IPS DF 4.7 (cell line): ENCODE data around the gene RALGPS2.
"Not testable (repeated sequence)": the region's sequence is repeated elsewhere in the genome, so short reads cannot be mapped to it uniquely, and the experiment has no call there.

Experiments
- DNase-seq: peaks from one replicate; pipeline ENCODE4 v3.0.0-alpha.2; 2013; ENCODE audit warnings: low spot score; ENCODE audit errors: extremely low read depth

RALGPS2 gene

GRCh38 chr1:178940068-178940765, 215.2 kb downstream of the RALGPS2 start:
- DNase-seq = no peak

- no peak for DNase-seq
Measured at GRCh38 chr1:178941261-178941689, 216.2 kb downstream of the RALGPS2 start.

DNA sequence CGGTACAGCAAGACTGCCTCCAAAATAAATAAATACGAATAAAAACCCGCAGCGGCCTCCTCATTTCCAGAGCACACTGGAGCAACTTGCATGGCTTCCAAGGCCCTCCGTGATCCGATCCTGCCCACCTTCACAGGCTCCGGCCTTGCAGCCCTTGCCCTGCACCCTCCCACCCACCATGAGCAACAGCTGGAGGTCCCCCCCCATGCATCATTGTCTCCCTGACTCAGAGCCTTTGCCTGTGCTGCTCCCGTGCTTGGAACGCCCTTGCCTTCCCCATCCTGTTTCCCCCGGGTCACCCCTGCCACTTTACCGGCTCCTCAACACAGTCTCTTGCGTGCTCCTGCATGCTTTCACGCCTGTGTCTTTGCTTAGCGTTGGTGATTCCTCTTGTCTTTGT, 216.8 kb downstream of the RALGPS2 start:
- DNase-seq = no peak

DNA sequence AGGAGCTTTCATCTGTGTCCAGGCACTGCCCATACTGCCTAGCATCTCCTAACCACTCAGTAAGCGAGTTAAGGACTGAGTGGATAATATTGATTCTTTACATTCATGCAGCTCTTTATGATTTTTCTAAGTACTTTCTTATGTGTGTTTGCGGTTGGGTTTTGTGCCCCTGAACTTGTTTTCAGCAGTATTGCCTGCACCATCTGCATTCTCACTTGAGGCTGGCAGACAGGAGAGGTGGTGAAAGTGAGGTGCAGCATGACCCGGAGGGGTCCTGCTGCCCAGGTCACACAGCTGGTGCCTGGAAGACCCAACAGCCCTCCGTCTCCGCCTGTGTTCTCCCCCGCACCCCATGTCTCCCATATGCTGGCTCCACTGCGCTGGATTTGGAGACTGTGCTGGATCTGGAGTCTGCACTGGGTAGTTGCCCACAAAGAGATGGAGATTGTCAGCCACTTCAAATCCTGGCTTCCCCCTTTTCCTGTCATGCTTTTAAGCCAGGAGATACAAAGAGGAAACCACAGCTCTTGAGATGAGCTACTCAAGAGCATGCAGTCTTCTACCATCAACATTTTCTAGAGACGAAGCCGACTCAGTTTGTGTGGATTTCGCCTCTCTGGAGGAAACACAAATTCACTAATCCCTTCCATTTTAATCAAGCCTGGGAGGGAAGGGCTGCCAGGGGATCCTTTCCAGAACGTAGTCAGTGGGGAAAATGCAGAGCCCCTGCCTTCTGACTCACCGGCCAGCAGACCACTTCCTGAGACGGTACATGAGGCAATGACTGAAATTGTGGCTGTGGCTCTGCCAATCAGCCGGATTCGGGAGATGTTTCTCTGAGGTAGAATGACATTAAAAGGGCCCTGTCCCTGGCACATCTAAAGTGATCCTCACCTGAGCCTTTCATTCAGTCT, 217.5 kb downstream of the RALGPS2 start:
- no peak for DNase-seq

DNA sequence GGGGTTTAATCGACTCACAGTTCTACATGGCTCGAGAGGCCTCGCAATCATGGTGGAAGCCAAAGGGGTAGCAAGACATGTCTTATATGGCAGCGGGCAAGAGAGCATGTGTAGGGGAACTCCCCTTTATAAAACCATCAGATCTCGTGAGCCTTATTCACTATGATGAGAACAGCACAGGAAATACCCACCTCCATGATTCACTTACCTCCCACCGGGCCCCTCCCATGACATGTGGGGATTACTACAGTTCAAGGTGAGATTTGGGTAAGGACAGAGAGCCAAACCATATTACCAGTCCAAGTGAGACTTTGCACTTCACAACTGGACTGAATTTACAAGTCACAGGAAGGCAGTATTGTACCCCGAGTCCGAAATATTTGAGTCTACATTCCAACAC, 219.7 kb downstream of the RALGPS2 start:
- no peak for DNase-seq

DNA sequence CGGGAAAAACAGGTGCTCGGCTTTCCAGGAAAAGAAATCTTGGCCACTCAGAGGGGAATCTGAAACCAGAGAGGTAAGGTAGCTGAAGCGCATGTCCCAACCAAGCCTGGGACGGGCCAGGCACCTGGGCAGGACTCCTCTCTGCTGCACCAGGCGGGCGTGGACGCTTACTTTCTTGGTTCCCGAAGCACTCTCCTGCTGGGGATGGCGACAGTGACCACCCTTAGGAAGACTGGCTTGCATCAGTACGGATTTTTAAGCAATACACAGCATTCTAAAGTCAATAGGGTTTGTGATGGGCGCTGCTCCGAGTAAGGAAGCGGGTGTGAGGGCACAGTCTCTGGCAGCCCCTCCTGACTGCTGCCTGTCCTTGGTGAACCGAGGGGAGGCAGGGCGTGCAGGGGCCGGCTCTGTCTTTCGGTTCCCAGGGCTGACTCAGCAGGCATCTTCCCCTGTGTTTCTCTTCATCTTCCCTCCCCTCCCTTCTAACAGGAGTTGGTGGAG, 220.8 kb downstream of the RALGPS2 start:
- DNase-seq = no peak

DNA sequence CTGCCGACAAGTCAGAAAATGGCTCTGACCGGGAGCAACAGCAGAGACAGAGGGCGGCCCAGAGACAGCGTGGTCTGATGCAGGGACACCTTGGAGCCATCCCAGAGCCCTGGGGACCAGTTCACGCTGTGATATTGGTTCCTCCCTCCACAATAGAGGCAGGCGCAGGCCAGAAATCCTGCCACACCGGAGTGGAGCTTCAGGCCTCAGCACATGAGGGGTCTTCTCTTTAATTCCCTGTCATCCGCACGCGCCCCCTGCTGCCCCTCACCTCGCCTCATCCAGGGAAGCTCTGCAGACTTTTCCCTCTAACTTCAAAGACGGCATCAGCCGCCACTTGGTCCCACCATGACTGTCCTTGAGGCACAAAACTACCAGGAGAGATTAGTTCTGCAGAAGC, 221.4 kb downstream of the RALGPS2 start:
- DNase-seq = no peak

GRCh38 chr1:178946855-178947676, 222.0 kb downstream of the RALGPS2 start:
- DNase-seq = no peak

- DNase-seq = no peak
Measured at GRCh38 chr1:178947677-178947981, 222.6 kb downstream of the RALGPS2 start.

GRCh38 chr1:178948676-178949075, 223.6 kb downstream of the RALGPS2 start:
- DNase-seq = no peak

- not testable (repeated sequence) for DNase-seq
Measured at GRCh38 chr1:178949866-178950265, 224.8 kb downstream of the RALGPS2 start.

GRCh38 chr1:178951600-178951999, 226.6 kb downstream of the RALGPS2 start:
- DNase-seq = no peak

- no peak for DNase-seq
Measured at GRCh38 chr1:178953034-178953433, 228.0 kb downstream of the RALGPS2 start.

GRCh38 chr1:178953538-178954324, 228.7 kb downstream of the RALGPS2 start:
- DNase-seq = no peak

DNA sequence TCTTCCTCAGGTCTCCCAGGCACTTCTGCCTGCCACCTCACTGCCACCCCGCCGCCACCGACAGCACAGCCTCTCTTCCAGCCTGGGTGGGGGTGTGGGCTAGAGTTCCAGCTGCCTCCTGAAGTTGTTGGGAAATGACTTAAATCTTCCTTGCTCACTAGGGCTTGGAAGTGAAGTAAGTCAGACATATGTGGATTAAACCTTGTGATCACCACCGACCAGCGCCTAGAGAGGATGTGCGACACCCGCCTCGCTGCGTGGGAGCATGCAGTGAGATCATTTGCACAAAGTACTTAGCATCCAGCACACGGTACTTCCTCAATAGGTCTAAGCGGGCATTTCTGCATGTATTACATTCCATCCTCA, 229.3 kb downstream of the RALGPS2 start:
- DNase-seq = no peak

GRCh38 chr1:178954937-178955336, 229.9 kb downstream of the RALGPS2 start:
- DNase-seq = no peak

DNA sequence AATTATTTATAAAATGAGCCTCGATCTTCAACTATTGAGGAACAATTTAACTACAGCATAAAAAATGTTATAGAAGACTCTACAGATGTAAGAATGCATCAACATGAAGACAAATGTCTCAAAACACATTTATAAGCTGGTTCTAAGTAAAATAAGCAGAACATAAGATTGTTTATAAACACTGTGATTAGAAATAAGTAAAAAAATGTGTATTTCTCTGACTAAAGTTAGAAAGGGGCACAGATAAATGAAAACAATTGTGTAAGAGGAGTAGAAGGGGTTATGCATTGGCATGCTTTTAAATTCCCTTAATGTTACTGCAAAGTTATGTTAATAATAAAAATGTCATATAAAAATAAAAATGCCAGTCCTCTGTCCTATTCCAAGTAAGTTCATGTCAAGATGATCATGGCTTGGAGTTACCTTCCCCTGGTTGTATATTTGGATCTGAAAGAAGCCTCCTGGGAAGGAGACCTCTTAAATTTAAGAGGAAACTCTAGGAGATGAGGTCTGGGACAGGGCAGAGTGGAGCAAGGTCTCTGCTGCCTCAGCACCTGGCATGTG, 230.4 kb downstream of the RALGPS2 start:
- DNase-seq = no peak

- no peak for DNase-seq
Measured at GRCh38 chr1:178958491-178958890, 233.4 kb downstream of the RALGPS2 start.

DNA sequence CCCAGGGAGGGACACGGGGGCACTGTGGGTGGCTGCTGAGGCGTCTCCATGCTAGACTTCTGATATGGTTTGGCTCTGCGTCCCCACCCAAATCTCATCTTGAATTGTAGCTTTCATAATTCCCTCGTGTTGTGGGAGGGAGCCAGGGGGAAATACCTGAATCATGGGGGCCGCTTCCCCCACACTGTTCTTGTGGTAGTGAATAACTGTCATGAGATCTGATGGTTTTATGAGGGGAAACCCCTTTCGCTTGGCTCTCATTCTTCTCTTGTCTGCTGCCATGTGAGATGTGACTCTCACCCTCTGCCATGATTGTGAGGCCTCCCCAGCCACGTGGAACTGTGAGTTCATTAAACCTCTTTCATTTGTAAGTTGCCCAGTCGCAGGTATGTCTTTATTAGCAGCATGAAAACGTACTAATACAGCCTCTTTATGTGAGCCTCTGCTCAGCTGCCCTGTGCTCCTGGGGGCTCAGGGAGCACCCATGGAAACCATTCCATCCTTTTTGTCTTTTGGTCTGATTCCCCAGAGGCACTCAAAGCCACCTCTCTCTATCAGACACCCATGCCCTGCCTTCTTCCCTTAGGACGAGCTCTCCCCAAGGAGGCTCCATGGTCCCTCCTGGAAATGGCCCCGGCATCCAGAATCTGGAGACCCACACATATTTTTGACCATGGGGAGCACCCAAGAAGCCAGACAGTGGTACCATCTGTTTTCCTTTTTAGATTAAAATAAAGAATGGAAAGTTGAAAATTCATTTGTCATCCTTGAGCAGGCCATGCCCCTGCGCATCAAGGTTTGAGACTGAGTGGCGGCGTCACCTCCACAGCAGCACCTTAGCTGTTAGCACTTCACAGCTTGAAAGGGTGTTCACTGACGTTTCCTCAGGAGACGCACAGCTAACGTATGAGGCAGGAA, 234.8 kb downstream of the RALGPS2 start:
- no peak for DNase-seq
